ENCODE data around the gene SULF2.

Gene SULF2

GRCh38 chr20:47694021-47694818, 91.1 kb downstream of the SULF2 start:
- Histone ChIP-seq H3K4me1 (no peaks in the 10 kb centered on the region), H3K36me3 (peaks cover 18% of the 10 kb centered on the region), H3K9me3 (peaks cover 10% of the 10 kb centered on the region), H3K4me3 (ENCODE audit: low read depth, low read length) (no peak overlapping the region), H3K27me3 (no peaks in the 10 kb centered on the region)
- no peak for DNase-seq
- TF ChIP-seq CTCF (IDR thresholded peaks at IDR 0.05; ENCODE audit: low read depth, low read length): no peak

GRCh38 chr20:47691625-47692024, 93.7 kb downstream of the SULF2 start:
- Histone ChIP-seq H3K9me3 (peaks cover 7% of the 10 kb centered on the region), H3K36me3 (peaks cover 17% of the 10 kb centered on the region), H3K4me3 (ENCODE audit: low read depth, low read length) (no peak overlapping the region), H3K27me3 (no peaks in the 10 kb centered on the region), H3K4me1 (no peaks in the 10 kb centered on the region)
- no peak for TF ChIP-seq CTCF (IDR thresholded peaks at IDR 0.05; ENCODE audit: low read depth, low read length)
- no peak for DNase-seq

- H3K27me3 ChIP-seq: no peaks in the 10 kb centered on the region
- H3K4me1 ChIP-seq: no peaks in the 10 kb centered on the region
- H3K9me3 ChIP-seq: peaks cover 4% of the 10 kb centered on the region
- TF ChIP-seq CTCF (IDR thresholded peaks at IDR 0.05; ENCODE audit: low read depth, low read length): no peak
- no peak overlapping the region for H3K4me3 ChIP-seq (ENCODE audit: low read depth, low read length)
- DNase-seq: no peak
- peaks cover 17% of the 10 kb centered on the region for H3K36me3 ChIP-seq
These were observed 95.5 kb downstream of the SULF2 start for GRCh38 chr20:47689731-47690130.

- Histone ChIP-seq H3K36me3 (peaks cover 20% of the 10 kb centered on the region), H3K4me1 (no peaks in the 10 kb centered on the region), H3K27me3 (no peaks in the 10 kb centered on the region), H3K9me3 (peaks cover 4% of the 10 kb centered on the region), H3K4me3 (ENCODE audit: low read depth, low read length) (no peak overlapping the region)
- no peak for TF ChIP-seq CTCF (IDR thresholded peaks at IDR 0.05; ENCODE audit: low read depth, low read length)
- DNase-seq: no peak
These were observed 96.6 kb downstream of the SULF2 start for GRCh38 chr20:47688385-47689381.

GRCh38 chr20:47687095-47687987, 97.9 kb downstream of the SULF2 start:
- H3K36me3 ChIP-seq: peaks cover 30% of the 10 kb centered on the region
- no peaks in the 10 kb centered on the region for H3K27me3 ChIP-seq
- H3K9me3 ChIP-seq: peaks cover 4% of the 10 kb centered on the region
- no peak overlapping the region for H3K4me3 ChIP-seq (ENCODE audit: low read depth, low read length)
- no peaks in the 10 kb centered on the region for H3K4me1 ChIP-seq
- no peak for DNase-seq
- TF ChIP-seq CTCF (IDR thresholded peaks at IDR 0.05; ENCODE audit: low read depth, low read length): no peak

Data from BE2C (cell line).